Epithelial cell of proximal tubule (primary cell): ENCODE measurements around the gene LRP1. TPM values are rescaled to one million over a fixed set of nuclear protein-coding genes. Genes with fewer than 3 reads are reported as not detected.

Source experiments
- DNase-seq: peaks from one replicate; pipeline ENCODE4 v3.0.0-alpha.2; 2011; ENCODE audit warnings: low read depth
- H3K4me3 ChIP-seq: 2 replicates; pipeline ENCODE4 v1.5.1; 2011; ENCODE audit warnings: low read depth, mild to moderate bottlenecking, low read length
- total RNA-seq: library from RNA; depleted of rRNA; stranded (reverse); fragments of >200 nt; gene quantifications from 2 replicates; pipeline ENCODE4 v1.2.3, GENCODE V29; 2015
- TF ChIP-seq, protein P1 (sequence below): conservative IDR thresholded peaks from 2 replicates; pipeline ENCODE4 v1.5.1; 2012; ENCODE audit warnings: low read depth, mild to moderate bottlenecking, low read length

LRP1 gene
- total RNA-seq, 1 donor from 2014 or later = 8.9 TPM

DNA sequence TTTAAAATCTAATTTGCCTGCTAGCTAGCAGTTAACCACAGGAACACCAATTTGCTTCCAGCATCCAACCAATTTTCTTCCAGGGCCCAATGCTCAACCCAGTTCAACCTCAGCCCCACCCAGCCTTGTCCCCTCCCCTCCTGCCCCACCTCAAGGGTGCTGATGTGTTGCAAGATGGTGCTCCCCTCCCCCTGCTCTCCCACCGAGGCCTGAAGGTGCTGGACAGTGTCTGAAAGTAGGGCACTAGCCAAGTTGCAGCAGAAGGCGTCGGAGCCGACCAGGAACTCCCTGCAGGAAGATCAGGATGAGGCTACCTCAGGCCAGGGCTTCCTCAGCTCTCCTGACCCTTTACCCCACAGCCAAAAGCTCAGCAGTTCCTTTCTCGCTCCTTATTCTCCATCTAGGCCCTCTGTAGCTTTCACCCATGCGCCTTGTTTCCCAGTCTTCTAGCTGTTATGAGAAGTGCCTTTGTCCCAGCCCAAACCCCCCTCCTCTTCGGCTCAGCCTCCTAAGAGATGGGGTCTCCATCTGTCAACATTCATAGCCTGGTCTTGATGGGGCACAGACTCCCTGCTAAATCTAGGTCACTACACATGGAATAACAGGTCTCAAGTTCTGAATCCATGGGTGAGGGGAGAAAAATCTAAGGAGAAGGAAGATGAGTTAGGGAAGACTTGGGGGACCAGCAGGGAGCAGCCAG, 20.7 kb upstream of the LRP1 start:
- no peak for DNase-seq

DNA sequence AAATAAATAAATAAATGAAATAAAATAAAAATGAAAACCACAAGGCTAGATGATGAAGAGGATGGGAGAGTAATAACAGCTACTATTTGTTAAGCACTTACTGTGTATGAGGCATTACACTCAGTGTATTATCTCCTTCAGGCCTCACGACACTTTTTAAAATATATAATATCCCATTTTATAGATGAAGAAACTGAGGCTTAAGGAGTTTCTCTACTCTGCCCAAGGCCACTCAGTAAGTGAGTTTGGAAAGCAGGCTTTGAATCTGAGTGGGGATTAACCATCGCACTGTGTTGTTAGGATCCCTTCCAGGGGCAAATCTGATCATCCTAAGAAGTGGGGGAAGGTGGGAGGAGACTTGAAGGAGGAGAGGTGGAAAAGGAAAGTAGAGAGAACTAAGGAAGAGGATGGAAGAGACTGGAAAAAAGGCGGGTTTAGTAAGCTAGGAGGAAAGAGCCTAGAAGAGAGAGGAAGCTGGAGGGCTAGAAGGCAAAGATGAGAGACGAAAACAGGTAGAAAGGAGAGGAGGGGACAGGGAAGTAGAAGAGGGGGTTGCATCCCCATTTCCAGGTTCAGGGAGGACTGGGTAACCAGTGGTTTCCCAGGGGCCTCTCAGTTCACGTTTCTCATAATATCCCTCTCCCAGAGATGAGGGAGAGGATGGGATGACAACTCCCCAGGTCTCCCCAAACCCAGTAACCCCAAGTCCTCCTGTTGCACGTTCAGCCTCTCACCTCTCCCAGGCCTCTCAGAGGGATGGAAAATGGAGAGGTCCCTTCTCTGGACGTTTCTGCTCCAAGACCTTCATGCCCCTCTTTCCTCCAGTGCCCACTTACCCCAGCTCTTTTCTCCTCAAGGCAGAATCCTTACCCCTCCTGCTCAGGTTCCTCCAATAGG, 18.8 kb upstream of the LRP1 start:
- DNase-seq = no peak
- H3K4me3 ChIP-seq = peak overlapping the region; percentile 98
- TF ChIP-seq, protein P1, sequence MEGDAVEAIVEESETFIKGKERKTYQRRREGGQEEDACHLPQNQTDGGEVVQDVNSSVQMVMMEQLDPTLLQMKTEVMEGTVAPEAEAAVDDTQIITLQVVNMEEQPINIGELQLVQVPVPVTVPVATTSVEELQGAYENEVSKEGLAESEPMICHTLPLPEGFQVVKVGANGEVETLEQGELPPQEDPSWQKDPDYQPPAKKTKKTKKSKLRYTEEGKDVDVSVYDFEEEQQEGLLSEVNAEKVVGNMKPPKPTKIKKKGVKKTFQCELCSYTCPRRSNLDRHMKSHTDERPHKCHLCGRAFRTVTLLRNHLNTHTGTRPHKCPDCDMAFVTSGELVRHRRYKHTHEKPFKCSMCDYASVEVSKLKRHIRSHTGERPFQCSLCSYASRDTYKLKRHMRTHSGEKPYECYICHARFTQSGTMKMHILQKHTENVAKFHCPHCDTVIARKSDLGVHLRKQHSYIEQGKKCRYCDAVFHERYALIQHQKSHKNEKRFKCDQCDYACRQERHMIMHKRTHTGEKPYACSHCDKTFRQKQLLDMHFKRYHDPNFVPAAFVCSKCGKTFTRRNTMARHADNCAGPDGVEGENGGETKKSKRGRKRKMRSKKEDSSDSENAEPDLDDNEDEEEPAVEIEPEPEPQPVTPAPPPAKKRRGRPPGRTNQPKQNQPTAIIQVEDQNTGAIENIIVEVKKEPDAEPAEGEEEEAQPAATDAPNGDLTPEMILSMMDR = no peak

More for the DNA sequence above, 20.7 kb upstream of the LRP1 start:
- H3K4me3 ChIP-seq = no peak overlapping the region
- TF ChIP-seq, protein P1 = no peak

DNA sequence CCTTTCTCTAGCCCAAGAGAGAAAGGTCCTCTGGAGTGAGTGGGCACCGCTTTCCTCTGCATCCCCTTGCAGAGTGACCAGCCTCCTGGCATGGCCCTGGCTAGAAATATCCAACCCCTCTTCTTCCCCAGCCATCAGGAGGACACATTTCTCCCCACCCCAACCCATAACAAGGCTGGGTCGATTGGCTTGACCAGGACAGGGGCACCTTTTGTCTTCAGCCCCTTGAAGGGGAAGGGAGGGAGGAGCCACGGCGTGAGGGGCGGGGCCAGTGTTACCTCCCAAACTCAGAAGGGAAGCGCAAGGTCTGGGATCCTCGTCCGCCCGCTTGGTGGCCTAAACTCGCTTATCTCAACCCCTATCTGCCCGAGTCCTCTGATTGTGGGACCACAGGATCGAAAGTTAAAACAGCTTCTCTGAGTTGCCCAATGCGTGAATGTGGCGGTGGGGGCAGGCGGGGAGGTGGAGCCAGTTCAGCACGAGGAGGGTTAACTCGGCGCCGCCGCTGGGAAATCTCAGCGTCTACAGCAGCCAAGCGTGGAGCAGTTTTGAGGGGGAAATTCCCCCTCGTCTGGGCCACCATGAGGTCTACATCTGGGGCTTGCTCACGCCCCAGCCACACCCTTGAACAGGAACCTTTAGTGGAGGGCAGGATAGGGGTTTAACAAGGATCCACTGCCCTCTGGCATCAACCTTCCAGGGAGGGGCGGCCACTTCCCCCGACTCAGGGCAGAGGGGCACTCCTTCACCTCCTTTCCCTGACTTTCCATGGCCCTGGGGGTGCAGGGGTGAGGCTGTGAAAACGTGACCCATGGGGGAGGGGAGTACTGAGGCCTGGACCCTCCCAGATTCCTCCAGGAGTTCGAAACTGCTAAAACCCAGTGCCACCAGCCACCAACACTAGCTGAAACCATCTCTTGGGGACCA, 17.9 kb upstream of the LRP1 start:
- DNase-seq = no peak
- TF ChIP-seq, protein P1 = no peak
- H3K4me3 ChIP-seq = peak overlapping the region; percentile 98

DNA sequence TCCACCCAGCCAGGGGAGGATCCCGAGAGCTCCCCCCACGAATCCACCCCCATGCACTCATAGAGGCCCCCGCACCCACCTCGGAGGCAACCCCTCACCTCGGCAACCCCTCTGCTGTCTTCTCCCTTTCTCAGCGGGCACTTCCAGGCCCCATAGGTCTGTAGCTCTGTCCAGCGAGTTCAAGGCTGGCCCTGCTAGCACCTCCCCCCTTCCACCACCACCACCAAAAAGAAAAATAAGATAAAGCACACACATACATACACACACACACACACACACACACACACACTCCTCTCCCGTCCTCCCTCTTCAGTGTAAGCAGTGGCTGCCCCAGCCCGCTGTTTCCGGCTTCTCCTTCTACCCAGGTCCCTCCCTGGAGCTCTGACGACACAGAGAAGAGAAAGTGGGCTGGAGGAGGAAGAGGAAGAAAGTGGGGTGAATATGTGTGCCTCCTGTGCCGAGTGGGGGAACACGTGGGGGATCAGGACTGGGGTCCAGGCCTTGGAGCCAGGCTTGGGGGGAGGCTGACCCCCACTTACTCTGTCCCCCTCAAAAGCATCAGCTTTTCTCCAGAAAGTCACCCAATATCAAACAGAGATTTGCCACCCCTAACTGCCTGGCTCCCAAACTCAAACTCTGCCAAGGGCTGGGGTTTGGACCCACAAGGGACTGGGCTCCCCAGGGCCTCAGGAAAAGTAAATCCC, 17.1 kb upstream of the LRP1 start, which contains the start of gene STAT6:
Gene STAT6 (minus strand): TSS at position 332 of the 704 bp plus-strand sequence. CDS start 3,084 bp downstream, outside the sequence.
- DNase-seq = no peak
- H3K4me3 ChIP-seq = peak within 1 kb of the TSS; percentile 98
- TF ChIP-seq, protein P1 = no peak

DNA sequence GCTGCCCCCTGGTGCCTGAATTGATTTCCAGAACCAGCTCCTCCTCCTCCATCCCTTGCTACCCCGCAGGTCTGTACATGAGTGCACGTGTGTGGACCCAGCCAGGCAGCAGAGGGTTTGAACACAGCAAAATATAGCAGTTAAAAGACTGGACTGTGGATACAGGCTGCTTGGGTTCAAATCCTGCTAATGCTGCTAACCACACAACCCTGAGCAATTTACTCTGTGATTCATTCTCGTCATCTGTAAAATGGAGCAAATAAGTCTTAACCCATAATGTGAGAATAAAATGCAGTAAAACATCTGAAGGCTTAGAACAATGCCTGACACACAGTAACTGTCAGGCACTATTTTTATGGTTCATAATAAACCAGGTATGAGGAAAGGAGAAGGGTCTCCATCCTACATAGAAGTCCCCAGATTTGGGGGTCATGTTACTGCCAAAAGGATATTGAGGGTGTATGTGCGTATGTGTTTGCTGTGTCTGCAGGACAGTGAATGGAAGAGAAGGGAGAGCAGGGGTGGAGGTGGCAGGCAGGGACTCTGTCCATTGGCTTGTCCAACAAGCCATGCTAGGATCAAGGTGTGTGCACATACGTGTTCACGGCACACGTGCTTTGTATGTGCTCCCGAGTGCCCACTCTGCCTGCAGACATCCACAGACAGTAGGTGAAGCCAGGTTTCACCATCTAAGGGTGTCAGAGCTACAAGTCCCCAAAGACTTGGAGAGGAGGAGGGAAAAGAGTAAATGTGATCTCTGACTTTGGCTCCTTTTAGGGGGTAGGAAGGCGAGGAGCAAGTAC, 15.6 kb upstream of the LRP1 start:
- TF ChIP-seq, protein P1 = peak; percentile 87
- peak overlapping the region; percentile 98 for H3K4me3 ChIP-seq
- DNase-seq = no peak
